T-helper 17 cell (primary cell): ENCODE measurements around the gene LMO7. TPM values are rescaled to one million over a fixed set of nuclear protein-coding genes. Genes with fewer than 3 reads are reported as not detected.
"Not testable (repeated sequence)": the region's sequence is repeated elsewhere in the genome, so short reads cannot be mapped to it uniquely, and the experiment has no call there.

ENCODE experiments used
- ATAC-seq: fragments of 150-1000 bp; cut with Tn5 transposase; 2 replicates; pipeline ENCODE4 v1.10.0; 2021; ENCODE audit warnings: mild to moderate bottlenecking, moderate library complexity
- DNase-seq, 3 donors: peaks; one replicate each; pipeline versions ENCODE4 v3.0.0 to v3.0.0-alpha.2; 2020 to 2021
- H3K9me3 ChIP-seq: one replicate; pipeline ENCODE4 v1.7.0; 2013; ENCODE audit warnings: low read length, mild to moderate bottlenecking; ENCODE audit not compliant: control insufficient read depth, poor library complexity, severe bottlenecking
- H3K27ac Mint-ChIP-seq: one replicate; pipeline ENCODE4 v1.8.0; 2022; ENCODE audit warnings: mild to moderate bottlenecking, moderate library complexity, mixed read lengths
- H3K27me3 Mint-ChIP-seq: one replicate; pipeline ENCODE4 v1.8.0; 2022; ENCODE audit warnings: mixed read lengths
- H3K36me3 Mint-ChIP-seq: one replicate; pipeline ENCODE4 v1.8.0; 2022; ENCODE audit warnings: low read depth, mixed read lengths
- H3K4me1 Mint-ChIP-seq: one replicate; pipeline ENCODE4 v1.8.0; 2022; ENCODE audit warnings: mild to moderate bottlenecking, mixed read lengths
- H3K4me3 Mint-ChIP-seq: one replicate; pipeline ENCODE4 v1.8.0; 2022; ENCODE audit warnings: mild to moderate bottlenecking, moderate library complexity, mixed read lengths
- total RNA-seq, 4 donors: library from RNA in 2 of 4; stranded (reverse) in 2 of 4; gene quantifications; one replicate each; pipeline ENCODE4 v1.2.3 and lab custom pipeline; 2022 to 2026

The LMO7 gene
- total RNA-seq, 2 donors from 2014 or later = 10.2 to 12.3 TPM

DNA sequence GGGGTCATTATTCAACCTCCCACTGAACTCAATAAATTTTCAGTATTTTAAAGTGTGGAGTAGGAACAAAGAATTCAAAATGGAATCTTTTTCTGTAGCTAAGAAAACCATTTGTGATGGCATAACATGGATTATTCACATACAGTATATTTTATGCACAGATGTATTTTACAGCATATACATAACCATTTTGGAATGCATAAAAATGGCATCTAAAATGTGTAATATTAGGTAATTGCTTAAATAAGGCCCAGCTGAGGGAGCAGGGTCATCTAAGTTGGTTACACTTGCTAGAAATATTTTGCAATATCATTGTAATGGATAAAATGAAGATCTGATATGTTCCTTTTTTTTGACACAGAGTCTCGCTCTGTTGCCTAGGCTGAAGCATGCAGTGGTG, 146.9 kb downstream of the LMO7 start:
- H3K4me3 Mint-ChIP-seq = no peak overlapping the region
- peaks cover 3% of the 10 kb centered on the region for H3K9me3 ChIP-seq
- DNase-seq = no peak
- no peaks in the 10 kb centered on the region for H3K4me1 Mint-ChIP-seq
- H3K36me3 Mint-ChIP-seq = peaks cover 2% of the 10 kb centered on the region
- no peak overlapping the region for H3K27ac Mint-ChIP-seq
- no peaks in the 10 kb centered on the region for H3K27me3 Mint-ChIP-seq
- no peak for ATAC-seq

DNA sequence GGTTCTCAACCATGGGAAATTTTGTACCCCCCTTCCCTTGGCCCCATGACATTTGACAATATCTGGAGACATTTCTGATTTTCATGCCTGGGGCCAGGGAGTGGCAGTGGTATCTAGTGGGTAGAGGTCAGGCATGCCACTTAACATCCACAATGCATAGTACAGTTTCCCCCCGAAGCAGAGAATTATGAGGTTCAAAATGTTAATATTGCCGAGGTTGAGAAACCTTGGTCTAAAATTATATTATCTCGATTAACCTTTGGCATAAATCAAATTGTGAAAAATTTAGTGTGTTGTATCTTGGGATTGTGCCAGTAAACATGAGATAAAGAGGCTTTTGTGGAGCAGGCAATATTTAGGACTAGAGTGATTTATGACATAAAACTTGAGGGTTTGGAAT, 147.9 kb downstream of the LMO7 start:
- H3K27ac Mint-ChIP-seq = no peak overlapping the region
- no peaks in the 10 kb centered on the region for H3K4me1 Mint-ChIP-seq
- ATAC-seq (no peak), DNase-seq (no peak)
- no peaks in the 10 kb centered on the region for H3K27me3 Mint-ChIP-seq
- H3K36me3 Mint-ChIP-seq = no peaks in the 10 kb centered on the region
- peaks cover 3% of the 10 kb centered on the region for H3K9me3 ChIP-seq
- no peak overlapping the region for H3K4me3 Mint-ChIP-seq

DNA sequence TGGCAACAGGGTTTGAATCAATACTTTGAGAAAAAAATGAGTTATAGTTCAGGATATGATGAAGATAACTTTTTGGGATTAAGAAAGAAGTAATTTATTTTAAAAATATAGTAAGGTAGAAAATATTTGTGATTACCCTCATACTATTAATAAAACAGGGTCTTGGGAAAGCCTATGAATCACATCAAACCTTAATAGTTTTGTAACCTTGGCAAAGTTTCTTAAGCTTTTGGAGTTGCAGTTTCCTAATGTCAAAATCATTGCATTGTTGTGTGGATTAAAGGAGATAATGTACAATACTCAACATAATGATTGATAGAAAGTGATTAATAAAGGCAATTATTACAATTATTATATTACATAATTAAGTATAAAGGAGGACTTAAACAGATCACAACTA, 149.0 kb downstream of the LMO7 start:
- Mint-ChIP-seq H3K4me1 (no peaks in the 10 kb centered on the region), H3K4me3 (no peak overlapping the region), H3K27me3 (no peaks in the 10 kb centered on the region), H3K27ac (no peak overlapping the region), H3K36me3 (no peaks in the 10 kb centered on the region)
- DNase-seq (no peak), ATAC-seq (no peak)
- peaks cover 3% of the 10 kb centered on the region for H3K9me3 ChIP-seq

DNA sequence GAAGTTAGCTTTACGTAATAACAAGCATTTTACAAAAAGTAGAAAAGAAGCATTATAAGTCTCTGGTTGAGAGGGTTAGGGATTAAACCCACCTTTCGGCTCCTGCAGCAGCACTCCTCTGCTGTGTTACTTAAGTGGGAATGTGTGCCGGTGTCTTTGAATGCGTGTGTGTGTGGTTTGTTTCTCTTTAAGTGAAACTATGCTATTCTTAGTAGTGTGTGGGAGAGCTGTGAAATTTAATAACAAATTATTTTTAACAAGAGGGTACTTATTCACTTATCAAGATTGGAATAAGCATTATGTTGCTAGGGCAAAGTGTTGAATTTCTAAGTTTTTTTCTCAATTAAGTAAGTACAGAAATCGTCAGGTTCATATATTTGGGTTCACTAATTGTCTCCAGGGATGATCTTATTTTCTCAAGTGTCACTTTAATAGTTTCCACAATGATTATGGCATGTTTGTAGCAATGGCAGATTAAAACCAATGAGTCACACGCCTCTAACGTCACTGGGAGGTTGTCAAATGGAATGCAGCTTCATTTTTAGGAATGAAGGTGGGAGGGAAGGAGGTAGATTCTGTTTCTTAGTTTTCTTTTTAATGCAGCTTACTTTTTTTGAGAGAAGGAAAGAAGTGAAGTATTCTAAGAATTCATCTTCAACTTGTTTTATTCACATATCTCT, 151.3 kb downstream of the LMO7 start:
- Mint-ChIP-seq H3K4me3 (no peak overlapping the region), H3K4me1 (no peaks in the 10 kb centered on the region), H3K27me3 (no peaks in the 10 kb centered on the region)

DNA sequence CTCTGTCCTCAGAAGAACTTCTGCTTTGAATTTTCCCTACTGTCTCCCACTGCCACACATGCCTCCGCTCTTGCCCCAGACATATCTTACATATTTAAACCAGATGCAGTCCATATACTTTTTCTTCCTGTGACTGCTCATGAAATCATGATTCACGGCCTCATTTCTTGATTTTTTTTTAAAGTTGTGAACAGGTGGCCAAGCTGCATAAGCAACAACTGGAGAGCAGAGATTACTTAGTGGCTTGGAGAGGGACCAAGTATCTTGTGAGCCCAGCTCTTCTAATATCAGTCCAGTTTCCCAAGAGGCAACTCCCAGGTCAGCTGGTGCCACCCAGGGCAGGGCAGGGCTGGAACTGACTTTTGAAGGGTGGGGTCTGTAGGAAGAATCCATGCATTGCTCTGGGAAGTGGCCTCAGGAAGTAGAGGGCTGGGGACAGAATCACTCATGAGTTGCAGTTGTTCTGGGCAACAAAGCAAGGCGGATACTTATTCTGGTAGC, 152.4 kb downstream of the LMO7 start:
- H3K36me3 Mint-ChIP-seq = no peaks in the 10 kb centered on the region

More for the DNA sequence above, 151.3 kb downstream of the LMO7 start:
- DNase-seq = no peak
- H3K9me3 ChIP-seq = no peaks in the 10 kb centered on the region
- Mint-ChIP-seq H3K36me3 (no peaks in the 10 kb centered on the region), H3K27ac (no peak overlapping the region)
- ATAC-seq = no peak

DNA sequence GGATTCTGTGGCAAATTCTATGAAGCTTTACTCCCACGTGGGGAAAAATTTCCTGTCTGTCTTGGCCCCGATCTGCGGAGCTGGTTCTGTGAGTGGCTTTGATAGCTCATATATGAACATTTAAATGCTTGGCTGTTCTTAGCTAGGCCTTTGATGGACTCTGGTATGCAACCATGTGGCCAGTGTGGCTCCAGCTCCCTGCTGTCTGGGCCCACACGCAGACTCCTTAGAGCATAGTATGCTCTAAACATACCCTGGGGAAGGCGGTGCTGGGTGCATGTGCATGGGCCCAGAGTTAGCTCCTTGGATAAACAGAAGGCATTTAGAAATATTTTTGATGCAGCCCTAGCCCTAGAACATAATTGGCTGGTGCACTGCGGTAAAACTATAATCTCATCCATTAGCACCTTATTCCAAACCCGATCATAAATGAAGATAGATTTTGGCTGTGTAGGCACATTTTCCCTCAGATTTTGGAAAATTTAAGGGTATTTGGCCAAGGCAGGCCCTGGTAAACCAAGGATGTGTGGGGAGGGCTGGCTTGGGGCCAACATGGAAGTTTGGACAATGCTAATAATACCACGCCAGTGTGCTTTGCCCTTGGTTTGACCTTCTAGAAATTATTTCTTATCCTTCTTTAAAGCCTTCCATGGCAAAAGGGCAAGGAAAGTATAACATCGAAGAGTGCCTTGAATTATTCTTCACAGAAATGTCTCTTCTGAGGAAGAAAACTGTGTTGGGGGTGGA, 153.5 kb downstream of the LMO7 start:
- no peak for ATAC-seq
- H3K36me3 Mint-ChIP-seq = no peaks in the 10 kb centered on the region
- H3K9me3 ChIP-seq = no peaks in the 10 kb centered on the region
- no peaks in the 10 kb centered on the region for H3K27me3 Mint-ChIP-seq
- H3K27ac Mint-ChIP-seq = no peak overlapping the region
- no peaks in the 10 kb centered on the region for H3K4me1 Mint-ChIP-seq
- no peak for DNase-seq
- no peak overlapping the region for H3K4me3 Mint-ChIP-seq

More for the DNA sequence above, 152.4 kb downstream of the LMO7 start:
- no peak for ATAC-seq
- no peak for DNase-seq
- H3K4me1 Mint-ChIP-seq = no peaks in the 10 kb centered on the region
- no peak overlapping the region for H3K4me3 Mint-ChIP-seq
- H3K27me3 Mint-ChIP-seq = no peaks in the 10 kb centered on the region
- H3K9me3 ChIP-seq = no peaks in the 10 kb centered on the region
- no peak overlapping the region for H3K27ac Mint-ChIP-seq

DNA sequence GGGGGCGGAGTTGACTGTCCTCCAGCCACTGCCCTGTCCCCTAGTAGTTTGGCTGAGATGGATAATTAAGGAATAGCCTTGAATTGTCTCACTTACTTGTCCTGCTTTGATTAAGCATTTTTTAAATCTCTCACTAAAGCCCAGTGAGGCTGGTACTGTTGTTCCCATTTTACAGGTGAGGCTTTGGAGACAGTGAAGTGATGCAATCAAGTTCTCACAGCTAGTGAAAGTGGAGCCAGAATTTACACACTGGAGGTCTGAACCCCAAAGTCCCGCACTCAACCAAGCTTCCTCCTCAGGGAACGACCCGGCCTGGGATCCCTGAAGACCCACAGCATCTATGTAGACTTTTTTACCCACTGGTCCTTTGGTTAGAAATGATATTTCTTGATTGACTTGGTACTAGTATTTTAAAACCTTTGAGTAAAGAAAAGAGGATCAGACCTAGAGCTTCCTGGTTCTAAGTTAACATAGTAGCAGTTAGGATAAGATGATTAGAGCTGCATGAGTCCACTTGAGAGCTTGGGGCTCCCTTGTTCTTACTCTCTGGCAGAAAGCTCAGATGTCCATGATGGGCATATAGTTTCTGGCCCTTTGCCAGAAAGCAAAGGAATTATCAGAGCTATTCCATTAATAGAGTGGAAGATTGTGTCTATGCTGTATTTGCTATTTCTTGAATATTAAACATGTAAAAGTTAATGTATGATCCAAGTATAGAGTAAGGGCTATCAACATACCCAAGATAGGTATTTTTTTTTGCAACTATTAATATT, 154.3 kb downstream of the LMO7 start:
- no peaks in the 10 kb centered on the region for H3K27me3 Mint-ChIP-seq
- H3K4me3 Mint-ChIP-seq = no peak overlapping the region
- DNase-seq (no peak), ATAC-seq (no peak)
- H3K27ac Mint-ChIP-seq = no peak overlapping the region
- H3K9me3 ChIP-seq = no peaks in the 10 kb centered on the region
- H3K36me3 Mint-ChIP-seq = no peaks in the 10 kb centered on the region
- no peaks in the 10 kb centered on the region for H3K4me1 Mint-ChIP-seq

DNA sequence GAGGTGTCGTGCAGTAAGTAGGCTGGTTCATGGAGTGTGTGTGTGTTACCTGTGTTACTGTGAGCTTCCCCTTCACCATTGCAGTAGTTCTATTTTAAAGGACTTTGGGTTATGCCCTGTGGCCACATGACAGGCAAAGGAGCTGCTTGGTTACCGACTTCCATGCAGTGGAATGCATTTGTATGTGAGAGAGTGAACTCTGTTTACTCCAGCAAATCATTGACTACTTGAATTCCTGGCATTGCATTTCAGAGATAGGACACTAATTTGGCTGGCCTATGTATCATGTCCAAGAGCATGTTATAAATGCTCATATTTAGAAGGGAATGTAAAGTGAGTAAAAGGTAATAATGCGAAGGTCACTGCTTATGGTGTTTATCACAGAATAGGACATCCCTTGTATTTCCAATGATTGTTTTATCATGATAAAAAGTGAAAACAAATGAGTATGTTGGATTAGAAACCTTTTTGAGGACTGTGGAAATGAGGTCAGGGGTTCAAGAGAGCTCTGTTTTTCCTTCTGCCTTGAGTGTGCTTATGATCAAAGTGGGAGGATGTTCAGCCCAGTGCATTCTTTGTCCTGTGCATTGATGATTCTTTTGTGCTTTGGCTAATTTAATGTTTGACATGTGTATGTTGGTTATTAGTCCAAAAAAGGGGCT, 156.5 kb downstream of the LMO7 start:
- Mint-ChIP-seq H3K4me1 (no peaks in the 10 kb centered on the region), H3K27me3 (no peaks in the 10 kb centered on the region), H3K27ac (no peak overlapping the region), H3K36me3 (no peaks in the 10 kb centered on the region), H3K4me3 (no peak overlapping the region)
- H3K9me3 ChIP-seq = no peaks in the 10 kb centered on the region
- no peak for ATAC-seq
- no peak for DNase-seq

DNA sequence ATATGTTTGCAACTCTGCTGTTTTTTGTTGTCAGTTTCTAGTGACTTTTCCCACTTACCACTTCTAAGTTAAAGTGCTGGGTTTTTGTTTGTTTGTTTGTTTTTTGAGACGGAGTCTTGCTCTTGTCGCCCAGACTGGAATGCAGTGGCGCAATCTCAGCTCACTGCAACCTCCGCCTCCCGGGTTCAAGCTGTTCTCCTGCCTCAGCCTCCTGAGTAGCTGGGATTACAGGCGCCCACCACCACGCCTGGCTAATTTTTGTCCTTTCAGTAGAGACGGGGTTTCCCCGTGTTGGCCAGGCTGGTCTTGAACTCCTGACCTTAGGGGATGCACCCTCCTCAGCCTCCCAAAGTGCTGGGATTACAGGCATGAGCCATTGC, 157.0 kb downstream of the LMO7 start:
- not testable (repeated sequence) for ATAC-seq, H3K27me3 Mint-ChIP-seq, DNase-seq, H3K4me3 Mint-ChIP-seq, H3K4me1 Mint-ChIP-seq, H3K27ac Mint-ChIP-seq, H3K36me3 Mint-ChIP-seq, H3K9me3 ChIP-seq

DNA sequence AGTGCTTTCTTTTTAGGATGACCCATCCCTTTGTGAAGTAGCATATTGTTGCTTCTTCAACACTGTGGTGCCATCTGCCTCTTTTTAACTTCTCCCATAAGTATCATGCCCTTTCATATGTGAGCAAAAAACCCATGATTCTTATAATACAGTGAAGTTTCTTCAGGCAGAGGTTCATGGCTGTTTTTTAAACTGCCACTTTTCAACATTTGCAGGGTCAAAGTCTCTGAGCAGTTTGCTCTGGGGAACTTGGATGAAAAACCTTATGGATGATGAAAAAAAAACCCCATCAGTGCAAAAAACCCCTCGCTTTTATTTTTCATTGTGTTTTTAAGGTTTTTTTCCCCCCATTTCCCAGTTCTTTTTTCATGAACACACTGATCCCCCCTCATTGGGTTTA, 158.5 kb downstream of the LMO7 start:
- no peak for ATAC-seq
- Mint-ChIP-seq H3K36me3 (no peaks in the 10 kb centered on the region), H3K27me3 (no peaks in the 10 kb centered on the region), H3K27ac (no peak overlapping the region), H3K4me3 (no peak overlapping the region), H3K4me1 (no peaks in the 10 kb centered on the region)
- no peaks in the 10 kb centered on the region for H3K9me3 ChIP-seq
- no peak for DNase-seq

DNA sequence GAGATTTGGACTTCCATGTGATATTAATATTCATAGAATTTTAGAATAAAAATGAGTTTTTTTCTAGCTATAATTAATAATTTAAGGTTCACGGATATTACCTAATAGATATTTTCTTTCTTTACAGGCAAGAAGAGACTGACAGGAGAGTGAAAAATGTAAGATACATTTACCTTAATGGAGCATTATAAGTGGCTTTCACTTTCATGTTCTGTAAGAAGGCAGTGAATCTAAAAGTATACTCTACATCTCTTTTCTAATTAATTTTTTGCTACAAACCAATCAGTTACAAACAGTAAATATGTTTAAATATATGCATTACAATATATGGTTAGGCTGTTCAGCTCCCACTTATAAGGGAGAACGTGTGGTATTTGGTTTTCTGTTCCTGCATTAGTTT, 159.1 kb downstream of the LMO7 start:
- Mint-ChIP-seq H3K4me1 (no peaks in the 10 kb centered on the region), H3K4me3 (no peak overlapping the region), H3K27ac (no peak overlapping the region), H3K36me3 (no peaks in the 10 kb centered on the region), H3K27me3 (no peaks in the 10 kb centered on the region)
- no peak for ATAC-seq
- DNase-seq = no peak
- H3K9me3 ChIP-seq = no peaks in the 10 kb centered on the region

DNA sequence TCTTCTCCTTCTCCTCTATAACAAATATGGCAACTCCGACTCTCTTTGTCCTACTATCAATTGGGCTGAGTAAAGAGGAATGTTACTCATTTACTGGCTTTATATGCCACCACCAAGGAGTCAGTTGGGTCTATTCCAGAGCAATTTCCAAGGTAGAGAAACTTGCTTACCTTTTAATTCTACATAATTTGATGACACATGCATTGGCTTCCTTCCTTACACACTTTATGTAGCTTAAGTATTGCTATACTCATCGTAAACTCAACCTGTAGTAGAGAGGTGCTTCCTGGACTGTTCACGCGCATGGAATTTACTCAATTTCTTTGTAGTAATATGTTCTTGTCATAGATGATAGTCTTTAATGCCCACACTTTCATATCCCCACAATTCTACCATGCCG, 160.7 kb downstream of the LMO7 start:
- Mint-ChIP-seq H3K4me1 (peaks cover 3% of the 10 kb centered on the region), H3K27ac (no peak overlapping the region), H3K27me3 (no peaks in the 10 kb centered on the region), H3K4me3 (no peak overlapping the region), H3K36me3 (no peaks in the 10 kb centered on the region)
- H3K9me3 ChIP-seq = no peaks in the 10 kb centered on the region
- ATAC-seq = no peak
- no peak for DNase-seq

DNA sequence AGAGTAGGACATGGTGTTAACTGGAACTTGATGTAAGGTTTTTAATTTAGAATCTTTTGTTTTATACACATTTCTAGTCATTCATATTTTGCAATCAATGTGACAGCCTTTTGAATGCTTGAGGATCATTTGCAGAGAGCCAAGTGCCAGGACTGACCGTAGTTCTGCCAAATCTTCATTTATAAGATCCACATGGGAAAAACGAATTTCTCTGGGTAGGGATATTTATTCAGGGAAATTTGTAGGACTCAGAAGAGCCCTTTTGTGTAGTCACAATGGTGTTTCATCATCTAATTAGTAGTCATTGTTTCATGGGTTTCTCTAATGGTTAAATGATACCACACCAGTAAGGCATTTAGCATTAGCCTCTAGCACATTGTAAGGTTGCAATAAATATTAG, 161.1 kb downstream of the LMO7 start:
- no peaks in the 10 kb centered on the region for H3K9me3 ChIP-seq
- H3K36me3 Mint-ChIP-seq = no peaks in the 10 kb centered on the region
- peaks cover 4% of the 10 kb centered on the region for H3K4me1 Mint-ChIP-seq
- H3K4me3 Mint-ChIP-seq = no peak overlapping the region
- ATAC-seq (no peak), DNase-seq (no peak)
- no peaks in the 10 kb centered on the region for H3K27me3 Mint-ChIP-seq
- no peak overlapping the region for H3K27ac Mint-ChIP-seq
